H1 (cell line): ENCODE measurements around the gene CYSRT1. TPM values are rescaled to one million over a fixed set of nuclear protein-coding genes. Genes with fewer than 3 reads are reported as not detected.

Source experiments
- CTCF ChIA-PET: fragments of 300-600 bp; sonication (Branson Sonifier 250); formaldehyde crosslinking; loops from one replicate; lab custom pipeline; 2021; ENCODE audit not compliant: partially characterized antibody; lab: Charles Lee
- POLR2A ChIA-PET: fragments of 300-600 bp; sonication (Branson Sonifier 250); formaldehyde crosslinking; loops from one replicate; lab custom pipeline; 2021; ENCODE audit warnings: inconsistent platforms; ENCODE audit not compliant: partially characterized antibody; lab: Charles Lee
- DNase-seq, 2 experiments: peaks; one replicate each; pipeline versions ENCODE4 v3.0.0 to v3.0.0-alpha.2; 2010 to 2022; ENCODE audit warnings: low spot score in 2 of 2, low read depth in 1 of 2, mixed read lengths in 1 of 2
- FAIRE-seq: peaks from 2 replicates; lab custom pipeline; 2011; peaks lifted over from hg19 to GRCh38; lab: Jason Lieb, UNC
- H2AFZ ChIP-seq: 2 replicates; pipeline ENCODE4 v1.8.1; 2012; ENCODE audit warnings: low read length, inconsistent platforms
- H2AK5ac ChIP-seq: 2 replicates; pipeline ENCODE4 v1.6.1; 2013; ENCODE audit warnings: low read depth, low read length
- H2BK120ac ChIP-seq: replicated peaks from 2 replicates; pipeline ENCODE3; 2013; ENCODE audit warnings: low read depth, low read length, inconsistent platforms
- H2BK12ac ChIP-seq: 2 replicates; pipeline ENCODE4 v1.6.1; 2013; ENCODE audit warnings: low read depth, low read length
- H2BK15ac ChIP-seq: 2 replicates; pipeline ENCODE4 v1.6.1; 2013; ENCODE audit warnings: low read length
- H2BK20ac ChIP-seq: 2 replicates; pipeline ENCODE4 v1.6.1; 2013; ENCODE audit warnings: low read length
- H2BK5ac ChIP-seq: 2 replicates; pipeline ENCODE4 v1.6.1; 2013; ENCODE audit warnings: low read depth, low read length
- H3K14ac ChIP-seq: 2 replicates; pipeline ENCODE4 v1.6.1; 2013; ENCODE audit warnings: inconsistent platforms; ENCODE audit not compliant: insufficient read length
- H3K18ac ChIP-seq: 2 replicates; pipeline ENCODE4 v1.6.1; 2013; ENCODE audit warnings: low read length; ENCODE audit errors: extremely low read depth
- H3K23ac ChIP-seq: 2 replicates; pipeline ENCODE4 v1.6.1; 2013; ENCODE audit warnings: inconsistent platforms; ENCODE audit not compliant: insufficient read length
- H3K23me2 ChIP-seq: 2 replicates; pipeline ENCODE4 v1.6.1; 2013; ENCODE audit warnings: low read depth, low read length
- H3K27ac ChIP-seq: 2 replicates; pipeline ENCODE4 v1.6.1; 2011; ENCODE audit warnings: low read depth, low read length, inconsistent platforms
- H3K27me3 ChIP-seq, 4 experiments: replicated peaks in 1 of 4; 1 replicate in 1 of 4; 2 replicates in 3 of 4; pipeline versions ENCODE4 v1.6.1 to v1.8.1; 2011 to 2013; ENCODE audit warnings: low read length in 3 of 4, mild to moderate bottlenecking in 3 of 4, inconsistent platforms in 2 of 4, mixed read lengths in 2 of 4, moderate library complexity in 1 of 4; ENCODE audit not compliant: control insufficient read depth in 3 of 4, insufficient read depth in 3 of 4; ENCODE audit errors: extremely low read depth in 1 of 4
- H3K36me3 ChIP-seq, 4 experiments: 2 replicates each; pipeline versions ENCODE4 v1.6.1 to v1.8.1; 2011 to 2013; ENCODE audit warnings: mild to moderate bottlenecking in 4 of 4, low read length in 3 of 4, moderate library complexity in 2 of 4, control low read depth in 1 of 4, inconsistent platforms in 1 of 4; ENCODE audit not compliant: insufficient read depth in 4 of 4, control insufficient read depth in 2 of 4
- H3K4ac ChIP-seq: replicated peaks from 2 replicates; pipeline ENCODE3; 2013; ENCODE audit warnings: low read length, low read depth, mixed read lengths, inconsistent platforms; ENCODE audit not compliant: insufficient read length
- H3K4me1 ChIP-seq, 4 experiments: replicated peaks in 1 of 4; 1 replicate in 1 of 4; 2 replicates in 3 of 4; pipeline versions ENCODE4 v1.6.1 to v1.8.1; 2011 to 2013; ENCODE audit warnings: low read length in 3 of 4, inconsistent platforms in 2 of 4, mixed read lengths in 1 of 4; ENCODE audit not compliant: insufficient read depth in 4 of 4, control insufficient read depth in 3 of 4
- H3K4me2 ChIP-seq, 2 experiments: 2 replicates each; pipeline versions ENCODE4 v1.6.1 to v1.8.1; 2011 to 2013; ENCODE audit warnings: low read depth in 2 of 2, low read length in 2 of 2, control low read depth in 1 of 2, inconsistent platforms in 1 of 2, mild to moderate bottlenecking in 1 of 2; ENCODE audit not compliant: insufficient read depth in 1 of 2
- H3K4me3 ChIP-seq, 4 experiments: fragments of 200-600, 300-600 bp in 1 of 4; sonication (generic), shearing (Covaris generic), sonication (Bioruptor Twin) in 1 of 4; 2 replicates each; pipeline versions ENCODE4 v1.5.1 to v1.8.1; 2011 to 2016; ENCODE audit warnings: low read length in 4 of 4, low read depth in 3 of 4, control low read depth in 2 of 4, inconsistent platforms in 2 of 4, mild to moderate bottlenecking in 2 of 4, mixed read lengths in 1 of 4, moderate library complexity in 1 of 4; ENCODE audit not compliant: insufficient read depth in 2 of 4; ENCODE audit errors: extremely low read depth in 1 of 4
- H3K56ac ChIP-seq: replicated peaks from 2 replicates; pipeline ENCODE3; 2013; ENCODE audit warnings: low read depth, mild to moderate bottlenecking, mixed read lengths, low read length, inconsistent platforms; ENCODE audit not compliant: insufficient read length
- H3K79me1 ChIP-seq: 2 replicates; pipeline ENCODE4 v1.6.1; 2013; ENCODE audit warnings: low read depth, low read length, control low read depth
- H3K79me2 ChIP-seq, 2 experiments: 2 replicates each; pipeline versions ENCODE4 v1.6.1 to v1.8.1; 2012 to 2013; ENCODE audit warnings: low read length in 2 of 2, mild to moderate bottlenecking in 2 of 2, inconsistent platforms in 1 of 2; ENCODE audit not compliant: insufficient read depth in 2 of 2, control insufficient read depth in 1 of 2
- H3K9ac ChIP-seq, 4 experiments: replicated peaks in 1 of 4; 1 replicate in 1 of 4; 2 replicates in 3 of 4; pipeline versions ENCODE4 v1.6.1 to v1.8.1; 2011 to 2013; ENCODE audit warnings: low read depth in 3 of 4, low read length in 3 of 4, control low read depth in 2 of 4, mild to moderate bottlenecking in 2 of 4, moderate library complexity in 2 of 4, inconsistent platforms in 1 of 4; ENCODE audit errors: extremely low read depth in 1 of 4
- H3K9me3 ChIP-seq, 2 experiments: 2 replicates each; pipeline versions ENCODE4 v1.6.1 to v1.8.1; 2012 to 2013; ENCODE audit warnings: mild to moderate bottlenecking in 2 of 2, moderate library complexity in 2 of 2, control low read depth in 1 of 2, inconsistent platforms in 1 of 2, low read depth in 1 of 2, low read length in 1 of 2, mixed read lengths in 1 of 2; ENCODE audit not compliant: insufficient read depth in 2 of 2
- H4K20me1 ChIP-seq, 2 experiments: replicated peaks in 1 of 2; 2 replicates each; pipeline versions ENCODE3 to v1.8.1; 2011 to 2013; ENCODE audit warnings: inconsistent platforms in 2 of 2, low read length in 2 of 2, mild to moderate bottlenecking in 1 of 2; ENCODE audit not compliant: insufficient read depth in 2 of 2, control insufficient read depth in 1 of 2
- H4K5ac ChIP-seq: 2 replicates; pipeline ENCODE4 v1.6.1; 2013; ENCODE audit warnings: low read length, low read depth, mixed read lengths, inconsistent platforms; ENCODE audit not compliant: insufficient read length
- H4K8ac ChIP-seq: 2 replicates; pipeline ENCODE4 v1.8.0; 2013; ENCODE audit warnings: mild to moderate bottlenecking, moderate library complexity, low read length, inconsistent platforms; ENCODE audit not compliant: insufficient read depth; ENCODE audit errors: extremely low read depth
- H4K91ac ChIP-seq: replicated peaks from 2 replicates; pipeline ENCODE3; 2013; ENCODE audit warnings: low read length, mixed read lengths, inconsistent platforms; ENCODE audit not compliant: insufficient read length
- JUN ChIP-seq: IDR thresholded peaks from 2 replicates; pipeline ENCODE4 v1.6.1; 2011; ENCODE audit warnings: low read depth, mild to moderate bottlenecking, improper control_type of control experiment, low read length
- SP4 ChIP-seq: IDR thresholded peaks from 2 replicates; pipeline ENCODE4 v1.6.1; 2012; ENCODE audit warnings: low read length, inconsistent platforms
- SRF ChIP-seq: IDR thresholded peaks from 2 replicates; pipeline ENCODE4 v1.6.1; 2011; ENCODE audit warnings: mild to moderate bottlenecking, low read depth, low read length, moderate library complexity
- TBP ChIP-seq: IDR thresholded peaks from 2 replicates; pipeline ENCODE4 v1.6.1; 2011; ENCODE audit warnings: low read depth, low read length, improper control_type of control experiment
- WGBS, 2 experiments: shearing (Covaris generic) in 1 of 2; methylation state at CpG; one replicate each; pipeline versions ENCODE4 v1.1.6 to v1.1.7; 2013 to 2015; ENCODE audit warnings: low lambda C conversion rate in 2 of 2, mixed read lengths in 2 of 2, inconsistent platforms in 1 of 2, low coverage in 1 of 2, missing lambda C conversion rate in 1 of 2; ENCODE audit not compliant: insufficient replicate concordance in 2 of 2, insufficient coverage in 1 of 2, insufficient read length in 1 of 2; ENCODE audit errors: extremely low coverage in 1 of 2, missing lambda C conversion rate in 1 of 2; 5-methylcytosine and 5-hydroxymethylcytosine counted together
- polyA plus RNA-seq, 7 experiments: library from polyadenylated mRNA; depleted of rRNA in 3 of 7; stranded (reverse) in 5 of 7; unstranded in 2 of 7; fragments of >200 nt in 5 of 7; fragments of 200-250 nt in 2 of 7; gene quantifications; 1 replicate in 5 of 7; 2 replicates in 1 of 7; 4 replicates in 1 of 7; pipeline versions ENCODE4 v1.2.1 to v1.2.3, GENCODE V29; 2011 to 2013; ENCODE audit warnings: missing spikeins in 2 of 7, mixed read lengths in 2 of 7
- total RNA-seq: library from RNA; stranded (reverse); fragmentation: NEBNext Ultra II Directional; extraction: Animal tissue kit (Norgen Biotek cat#: 25700); gene quantifications from 2 replicates; pipeline ENCODE4 v1.2.1, GENCODE V29; 2021

CYSRT1 gene
- total and polyA plus RNA-seq, 2 of the 8 experiments (the other 6 are each of a cell fraction or from before 2014, with no cell fraction given): 1.0 to 6.5 TPM

DNA sequence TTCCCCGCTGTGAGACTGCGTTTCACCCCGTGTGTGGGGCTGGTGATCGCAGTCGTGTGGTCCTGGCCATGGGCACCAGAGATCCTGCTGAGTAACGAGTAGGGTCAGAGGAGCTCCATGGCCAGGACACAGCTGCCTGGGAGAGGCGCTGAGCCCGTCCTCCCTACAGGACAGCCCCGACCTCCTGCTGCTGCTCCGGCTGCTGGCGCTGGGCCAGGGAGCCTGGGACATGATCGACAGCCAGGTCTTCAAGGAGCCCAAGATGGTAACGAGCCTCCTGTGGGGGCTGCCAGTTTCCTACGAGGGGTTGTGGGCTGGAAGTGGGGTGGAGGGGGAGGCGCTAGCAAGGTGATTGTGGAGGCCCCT is 41.2 kb downstream of the CYSRT1 start:
- Histone ChIP-seq H3K4me2 (no peak overlapping the region), H4K5ac (no peak overlapping the region), H3K14ac (no peak overlapping the region), H3K9ac (no peak overlapping the region), H3K79me2 (no peaks in the 10 kb centered on the region), H2BK12ac (no peak overlapping the region), H3K27me3 (no peaks in the 10 kb centered on the region), H2AK5ac (no peak overlapping the region), H3K18ac (no peak overlapping the region), H3K23me2 (no peaks in the 10 kb centered on the region), H3K23ac (no peak overlapping the region), H3K4me1 (no peaks in the 10 kb centered on the region), H3K79me1 (no peaks in the 10 kb centered on the region), H3K4ac (no peak overlapping the region), H3K56ac (no peak overlapping the region), H4K8ac (no peak overlapping the region), H3K9me3 (no peaks in the 10 kb centered on the region), H2BK5ac (no peak overlapping the region), H3K4me3 (no peak overlapping the region), H2AFZ (no peak overlapping the region), H2BK120ac (no peak overlapping the region), H3K27ac (no peak overlapping the region), H4K20me1 (peaks cover 0 to 10% of the 10 kb centered on the region in 2 experiments), H2BK15ac (no peak overlapping the region), H4K91ac (no peak overlapping the region), H3K36me3 (peaks cover 6 to 37% (median 22%) of the 10 kb centered on the region in 4 experiments), H2BK20ac (no peak overlapping the region)
- WGBS, 2 experiments: 98% methylated on average over 9 of the region's 15 CpGs; no CpG with 5 or more reads in 1 of the 2 experiments
- no peak for TF ChIP-seq SRF
- no peak for TF ChIP-seq TBP
- TF ChIP-seq SP4: no peak
- no peak for TF ChIP-seq JUN
- POLR2A ChIA-PET: interaction anchor here (1.2 to 69.9 kb wide), 3 partner anchors 9 to 137 kb away, joined by 3 to 1462 read pairs (median 1462); partner anchors contain the start of genes CYSRT1, NDOR1, NELFB and RNF208
- FAIRE-seq: no peak
- no peak for DNase-seq
- CTCF ChIA-PET: interaction anchor here (1.7 to 2.6 kb wide), 5 partner anchors 8 to 30 kb away, joined by 4 to 11 read pairs (median 5); no protein-coding TSS in a partner anchor
